Epithelial cell of proximal tubule (primary cell): ENCODE measurements around the gene MEIS1. TPM values are rescaled to one million over a fixed set of nuclear protein-coding genes. Genes with fewer than 3 reads are reported as not detected.

Source experiments
- DNase-seq: peaks from one replicate; pipeline ENCODE4 v3.0.0-alpha.2; 2011; ENCODE audit warnings: low read depth
- H3K4me3 ChIP-seq: 2 replicates; pipeline ENCODE4 v1.5.1; 2011; ENCODE audit warnings: low read depth, mild to moderate bottlenecking, low read length
- total RNA-seq: library from RNA; depleted of rRNA; stranded (reverse); fragments of >200 nt; gene quantifications from 2 replicates; pipeline ENCODE4 v1.2.3, GENCODE V29; 2015
- TF ChIP-seq, protein P1 (sequence below): conservative IDR thresholded peaks from 2 replicates; pipeline ENCODE4 v1.5.1; 2012; ENCODE audit warnings: low read depth, mild to moderate bottlenecking, low read length

MEIS1 gene
- total RNA-seq, 1 donor from 2014 or later: 0.23 TPM

GRCh38 chr2:66445076-66445924, 10.4 kb downstream of the MEIS1 start:
- no peak for DNase-seq

DNA sequence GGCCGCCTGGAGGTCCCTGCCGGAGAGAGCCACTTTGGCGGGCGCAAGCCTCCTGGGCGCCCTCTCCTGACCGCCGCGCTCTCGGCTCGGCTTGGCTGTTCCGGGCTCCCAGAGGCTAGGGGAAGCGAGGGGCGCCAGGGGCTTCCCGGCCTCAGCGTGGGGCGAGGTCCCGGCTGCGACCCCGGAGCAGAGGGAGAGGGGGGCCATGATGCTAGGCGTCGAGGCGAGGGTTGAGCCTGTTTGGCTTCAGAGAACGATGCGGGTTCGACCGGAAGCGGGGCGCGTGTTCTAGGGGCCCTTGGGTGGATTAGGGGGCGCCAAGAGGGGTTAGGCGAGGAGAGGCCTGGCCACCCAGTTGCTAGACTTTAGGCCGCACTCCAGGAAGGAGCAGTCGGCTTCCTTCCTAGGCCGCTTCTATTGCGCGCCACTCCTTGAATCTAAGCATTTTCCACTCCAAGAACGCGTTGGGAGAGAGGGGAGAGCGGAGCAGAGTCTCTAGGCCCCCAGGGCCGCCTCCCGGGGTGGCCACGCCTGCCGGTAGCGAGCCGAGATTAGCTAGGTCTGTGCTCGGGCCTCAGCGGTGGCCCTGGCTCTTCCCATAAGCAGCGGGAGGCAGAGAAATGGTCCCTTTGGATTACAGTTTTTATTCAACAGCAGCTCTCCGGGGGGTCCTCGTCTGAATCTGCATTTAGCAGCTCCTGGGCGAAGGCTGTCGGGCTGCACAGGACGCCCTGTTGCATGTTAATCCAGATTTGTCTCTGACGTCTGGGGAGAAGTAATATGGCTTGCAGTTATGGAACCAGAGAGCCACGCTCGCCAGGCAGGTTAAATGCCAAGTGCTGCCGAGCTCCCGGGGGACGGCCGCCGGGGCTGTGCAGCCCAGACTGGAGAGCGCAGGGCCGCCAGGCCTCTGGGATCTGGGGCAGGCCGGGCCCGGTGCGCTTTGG, 11.3 kb downstream of the MEIS1 start:
- DNase-seq: no peak
- TF ChIP-seq, protein P1, sequence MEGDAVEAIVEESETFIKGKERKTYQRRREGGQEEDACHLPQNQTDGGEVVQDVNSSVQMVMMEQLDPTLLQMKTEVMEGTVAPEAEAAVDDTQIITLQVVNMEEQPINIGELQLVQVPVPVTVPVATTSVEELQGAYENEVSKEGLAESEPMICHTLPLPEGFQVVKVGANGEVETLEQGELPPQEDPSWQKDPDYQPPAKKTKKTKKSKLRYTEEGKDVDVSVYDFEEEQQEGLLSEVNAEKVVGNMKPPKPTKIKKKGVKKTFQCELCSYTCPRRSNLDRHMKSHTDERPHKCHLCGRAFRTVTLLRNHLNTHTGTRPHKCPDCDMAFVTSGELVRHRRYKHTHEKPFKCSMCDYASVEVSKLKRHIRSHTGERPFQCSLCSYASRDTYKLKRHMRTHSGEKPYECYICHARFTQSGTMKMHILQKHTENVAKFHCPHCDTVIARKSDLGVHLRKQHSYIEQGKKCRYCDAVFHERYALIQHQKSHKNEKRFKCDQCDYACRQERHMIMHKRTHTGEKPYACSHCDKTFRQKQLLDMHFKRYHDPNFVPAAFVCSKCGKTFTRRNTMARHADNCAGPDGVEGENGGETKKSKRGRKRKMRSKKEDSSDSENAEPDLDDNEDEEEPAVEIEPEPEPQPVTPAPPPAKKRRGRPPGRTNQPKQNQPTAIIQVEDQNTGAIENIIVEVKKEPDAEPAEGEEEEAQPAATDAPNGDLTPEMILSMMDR: peak; percentile 47
- peak overlapping the region; percentile 55 for H3K4me3 ChIP-seq

More at GRCh38 chr2:66445076-66445924, 10.4 kb downstream of the MEIS1 start:
- TF ChIP-seq, protein P1: peak; percentile 27
- peak overlapping the region; percentile 55 for H3K4me3 ChIP-seq

DNA sequence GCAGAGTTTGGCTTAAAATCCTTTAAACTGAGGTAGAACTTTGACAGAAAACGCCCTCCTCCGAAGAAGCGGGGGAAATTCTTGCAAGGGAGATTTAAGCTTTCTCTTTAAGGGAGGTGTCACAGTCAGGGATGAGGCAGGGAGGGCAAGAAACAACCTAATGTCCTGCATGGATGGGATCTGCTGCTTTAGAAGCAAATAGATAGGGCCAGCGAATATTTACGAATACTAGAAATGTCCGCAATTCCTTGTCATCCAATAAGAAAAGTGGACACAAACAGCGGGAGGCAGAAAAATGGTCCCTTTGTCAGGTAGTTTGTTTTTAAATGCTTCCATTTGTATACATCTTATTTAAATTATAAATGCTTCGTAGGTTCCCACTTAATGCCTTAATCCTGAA, 12.0 kb downstream of the MEIS1 start:
- no peak overlapping the region for H3K4me3 ChIP-seq
- no peak for DNase-seq
- TF ChIP-seq, protein P1: no peak

DNA sequence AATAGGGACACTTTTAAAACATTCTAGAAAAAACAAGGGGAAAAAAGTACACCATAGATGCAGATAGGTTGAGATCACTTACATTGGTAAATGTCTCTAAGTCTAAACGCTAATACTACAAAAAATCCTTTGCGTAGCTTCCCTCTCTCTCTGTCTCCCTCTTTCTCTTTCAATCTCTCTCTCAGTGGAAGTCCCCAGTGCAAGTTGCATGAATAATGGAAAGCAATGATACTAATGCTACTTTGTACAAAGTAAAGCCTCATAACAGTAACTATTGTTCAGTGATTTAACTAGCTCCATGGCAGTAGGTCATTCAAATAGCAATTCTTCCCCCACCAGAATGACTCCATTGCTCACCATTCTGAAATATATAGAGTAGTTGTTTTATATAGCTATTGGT, 12.8 kb downstream of the MEIS1 start:
- TF ChIP-seq, protein P1: no peak
- no peak overlapping the region for H3K4me3 ChIP-seq
- DNase-seq: no peak

DNA sequence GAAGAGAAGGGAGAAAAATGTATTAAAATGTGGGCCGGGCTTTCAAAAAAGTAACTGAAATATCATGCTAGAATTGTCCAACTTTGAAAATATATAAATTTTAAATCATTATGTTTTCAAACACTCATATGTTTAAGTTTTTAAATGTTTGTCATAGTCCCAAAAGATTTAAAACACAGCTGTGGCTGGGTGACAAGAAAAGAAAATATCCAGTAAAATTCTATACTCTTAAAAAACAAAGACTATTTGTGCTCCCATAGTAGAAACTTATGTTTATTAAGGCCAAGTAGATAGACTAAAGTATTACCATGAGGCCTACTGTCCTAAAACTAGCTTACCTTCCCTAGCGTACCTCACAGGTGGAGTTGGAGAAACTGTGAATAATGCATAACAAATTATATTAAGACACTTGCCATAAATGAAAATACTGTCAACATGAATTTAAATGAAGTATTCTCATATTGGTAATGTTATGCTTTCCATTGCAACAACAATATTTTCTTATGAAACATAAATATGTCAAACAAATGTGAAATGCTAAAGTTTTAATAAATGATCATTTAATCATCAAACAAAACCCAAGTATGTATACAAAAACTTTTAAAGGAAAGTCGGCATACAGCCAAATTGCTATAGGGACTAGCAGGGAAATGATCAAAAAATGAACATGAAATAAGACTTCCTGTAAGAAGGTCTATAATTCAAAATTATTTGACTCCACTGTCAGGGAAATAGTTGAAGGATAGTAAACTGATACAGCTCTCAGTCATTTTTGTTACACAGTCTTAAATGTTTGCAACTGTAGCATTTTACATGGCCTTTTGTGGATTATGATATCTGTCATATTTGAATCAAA, 13.4 kb downstream of the MEIS1 start:
- no peak overlapping the region for H3K4me3 ChIP-seq
- DNase-seq: no peak
- TF ChIP-seq, protein P1: no peak

- H3K4me3 ChIP-seq: no peak overlapping the region
- DNase-seq: no peak
- TF ChIP-seq, protein P1: no peak
Measured at GRCh38 chr2:66452214-66452613, 17.3 kb downstream of the MEIS1 start.
